Measurements from ENCODE around the gene SYNPR. TPM values are rescaled to one million over a fixed set of nuclear protein-coding genes. Genes with fewer than 3 reads are reported as not detected.

Gene SYNPR
- total RNA-seq, 3 donors from 2014 or later: not detected

GRCh38 chr3:63561879-63562278, 283.8 kb downstream of the SYNPR start:
- intact Hi-C loops (cut with DNase I; ENCODE audit: low total_unique reads): no loop called here
- no peak for DNase-seq (ENCODE audit: low spot score in 2 of 2)

GRCh38 chr3:63562323-63562722, 284.2 kb downstream of the SYNPR start:
- intact Hi-C loops (cut with DNase I; ENCODE audit: low total_unique reads): no loop called here
- Histone ChIP-seq H3K4me1 (no peaks in the 10 kb centered on the region), H3K36me3 (no peaks in the 10 kb centered on the region), H3K27ac (no peak overlapping the region), H3K27me3 (no peaks in the 10 kb centered on the region), H3K9me3 (no peaks in the 10 kb centered on the region), H3K4me3 (no peak overlapping the region)
- TF ChIP-seq CTCF (IDR thresholded peaks at IDR 0.05) (no peak), POLR2A (IDR thresholded peaks at IDR 0.05) (no peak), POLR2AphosphoS5 (IDR thresholded peaks at IDR 0.05) (no peak)
- DNase-seq (ENCODE audit: low spot score in 2 of 2): no peak

More at GRCh38 chr3:63561879-63562278, 283.8 kb downstream of the SYNPR start:
- Histone ChIP-seq H3K27me3 (no peaks in the 10 kb centered on the region), H3K36me3 (no peaks in the 10 kb centered on the region), H3K27ac (no peak overlapping the region), H3K9me3 (no peaks in the 10 kb centered on the region), H3K4me3 (no peak overlapping the region), H3K4me1 (no peaks in the 10 kb centered on the region)
- TF ChIP-seq POLR2A (IDR thresholded peaks at IDR 0.05): no peak
- no peak for TF ChIP-seq POLR2AphosphoS5 (IDR thresholded peaks at IDR 0.05)
- no peak for TF ChIP-seq CTCF (IDR thresholded peaks at IDR 0.05)

- no peak for DNase-seq (ENCODE audit: low spot score in 2 of 2)
- no peak for TF ChIP-seq CTCF (IDR thresholded peaks at IDR 0.05)
- no peak for TF ChIP-seq POLR2AphosphoS5 (IDR thresholded peaks at IDR 0.05)
- TF ChIP-seq POLR2A (IDR thresholded peaks at IDR 0.05): no peak
- Histone ChIP-seq H3K27ac (no peak overlapping the region), H3K36me3 (no peaks in the 10 kb centered on the region), H3K9me3 (no peaks in the 10 kb centered on the region), H3K27me3 (no peaks in the 10 kb centered on the region), H3K4me3 (no peak overlapping the region), H3K4me1 (no peaks in the 10 kb centered on the region)
- intact Hi-C loops (cut with DNase I; ENCODE audit: low total_unique reads): no loop called here
Observed at GRCh38 chr3:63563572-63563971, 285.5 kb downstream of the SYNPR start.

- intact Hi-C loops (cut with DNase I; ENCODE audit: low total_unique reads): no loop called here
- no peak overlapping the region for H3K27ac ChIP-seq
- H3K4me1 ChIP-seq: no peaks in the 10 kb centered on the region
- no peaks in the 10 kb centered on the region for H3K36me3 ChIP-seq
- no peak for DNase-seq (ENCODE audit: low spot score in 2 of 2)
- no peaks in the 10 kb centered on the region for H3K9me3 ChIP-seq
- TF ChIP-seq POLR2AphosphoS5 (IDR thresholded peaks at IDR 0.05) (no peak), CTCF (IDR thresholded peaks at IDR 0.05) (no peak), POLR2A (IDR thresholded peaks at IDR 0.05) (no peak)
- H3K4me3 ChIP-seq: no peak overlapping the region
- H3K27me3 ChIP-seq: no peaks in the 10 kb centered on the region
Observed at GRCh38 chr3:63565220-63565619, 287.1 kb downstream of the SYNPR start.

- intact Hi-C loops (cut with DNase I; ENCODE audit: low total_unique reads): no loop called here
Observed at GRCh38 chr3:63571682-63572081, 293.6 kb downstream of the SYNPR start.

More at GRCh38 chr3:63571682-63572081, 293.6 kb downstream of the SYNPR start:
- H3K4me3 ChIP-seq: no peak overlapping the region
- TF ChIP-seq CTCF (IDR thresholded peaks at IDR 0.05): no peak
- no peak for TF ChIP-seq POLR2AphosphoS5 (IDR thresholded peaks at IDR 0.05)
- TF ChIP-seq POLR2A (IDR thresholded peaks at IDR 0.05): no peak
- H3K36me3 ChIP-seq: no peaks in the 10 kb centered on the region
- H3K27me3 ChIP-seq: no peaks in the 10 kb centered on the region
- DNase-seq (ENCODE audit: low spot score in 2 of 2): no peak
- no peak overlapping the region for H3K27ac ChIP-seq
- no peaks in the 10 kb centered on the region for H3K9me3 ChIP-seq
- H3K4me1 ChIP-seq: no peaks in the 10 kb centered on the region
